Measurements from ENCODE around the gene IRF2BP2.

IRF2BP2 gene

GRCh38 chr1:234612352-234613127, 2.6 kb upstream of the IRF2BP2 start:
- DNase-seq: peak; percentile 74

- no peak for DNase-seq
Measured at GRCh38 chr1:234611847-234612351, 1.9 kb upstream of the IRF2BP2 start.

GRCh38 chr1:234611225-234611846, 1.4 kb upstream of the IRF2BP2 start:
- no peak for DNase-seq

DNA sequence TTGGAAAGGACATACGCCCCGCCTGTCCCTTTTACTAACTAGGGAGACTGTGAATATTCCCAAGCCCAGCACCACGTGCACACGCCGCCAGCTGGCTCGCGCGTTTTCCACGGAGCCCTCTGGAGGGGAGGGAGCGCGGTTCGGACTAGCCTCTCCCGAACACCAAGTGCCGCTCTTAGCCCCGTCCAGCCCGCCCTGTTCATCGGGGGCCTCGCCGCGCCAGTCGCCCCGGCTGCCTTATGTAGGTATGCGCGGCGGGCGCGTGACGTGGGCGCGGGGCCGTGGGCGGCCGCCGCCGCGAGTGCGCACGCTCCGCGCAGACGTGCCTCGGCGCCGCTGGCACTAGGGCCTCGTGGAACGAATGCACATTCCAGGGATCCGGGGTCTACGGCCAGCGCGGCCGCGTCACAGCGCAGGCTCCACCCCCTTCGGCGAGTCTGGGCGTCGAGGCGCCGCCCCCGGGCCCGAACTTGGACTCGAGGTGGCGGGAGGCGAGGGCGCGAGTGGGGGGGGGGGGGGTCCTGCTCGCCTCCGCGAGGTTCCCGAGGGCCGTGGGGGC, 767 bp upstream of the IRF2BP2 start:
- peak; percentile 82 for DNase-seq

DNA sequence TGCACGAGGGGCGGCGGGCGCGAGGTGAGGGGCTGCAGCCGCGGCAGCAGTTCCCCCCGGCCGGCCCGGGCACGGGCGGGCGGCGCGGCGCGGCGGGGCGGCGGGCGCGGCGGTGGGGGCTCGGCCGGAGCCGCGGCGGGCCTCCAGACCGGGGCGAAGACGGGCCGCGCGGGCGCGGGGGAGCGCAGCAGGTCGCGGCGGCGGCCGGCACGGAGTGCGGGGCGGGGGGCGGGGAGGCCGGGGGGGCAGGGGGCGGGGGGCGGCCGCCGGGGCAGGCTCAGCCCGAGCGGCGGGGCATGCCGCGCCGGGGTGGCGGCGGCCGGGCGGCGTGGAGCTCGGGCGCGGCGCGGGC, 311 bp downstream of the IRF2BP2 start:
- DNase-seq: no peak

GRCh38 chr1:234608911-234609690, 877 bp downstream of the IRF2BP2 start:
- peak; percentile 21 for DNase-seq

DNA sequence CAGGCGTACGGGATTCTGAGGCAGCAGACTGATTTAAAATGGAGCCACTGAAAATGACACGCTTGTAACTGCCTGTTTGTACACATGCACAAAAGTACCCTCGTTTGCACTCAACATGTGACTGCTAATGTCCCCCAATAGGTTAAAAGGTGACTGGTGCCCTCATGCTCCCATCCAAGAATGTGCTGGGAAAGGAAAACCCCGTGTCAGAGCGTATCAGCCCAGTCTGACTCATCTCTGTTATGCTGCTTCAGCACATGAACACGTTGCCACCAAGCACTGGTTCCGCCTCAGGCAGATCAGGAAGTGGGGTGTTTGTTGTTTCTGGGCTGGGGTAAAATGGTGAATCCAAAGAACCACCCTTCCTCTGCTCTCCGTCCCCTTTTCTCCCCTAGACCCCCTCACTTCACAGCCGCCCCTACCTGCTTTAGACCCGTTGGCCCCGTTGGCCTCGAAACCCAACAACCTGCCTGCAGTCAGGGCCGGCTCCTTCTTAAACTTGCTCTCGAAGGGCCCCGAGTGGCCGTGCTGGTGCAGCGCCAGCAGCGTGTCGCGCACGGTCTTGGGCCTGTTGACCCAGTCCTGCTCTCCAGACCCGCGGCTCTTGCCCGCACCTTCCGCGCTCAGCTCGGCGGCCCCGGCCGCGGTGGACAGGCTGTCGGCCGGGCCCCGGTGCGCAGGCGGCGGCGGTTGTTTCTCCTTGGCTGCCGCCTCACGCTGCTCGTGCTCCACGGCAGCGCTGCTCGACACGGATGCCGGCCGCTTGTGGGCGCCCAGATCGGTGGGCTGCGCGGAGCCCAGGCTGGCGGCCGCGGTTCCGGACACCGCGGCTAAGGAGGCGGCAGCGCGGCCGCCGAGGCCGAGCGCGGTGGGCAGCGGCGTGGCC, 1.7 kb downstream of the IRF2BP2 start:
- DNase-seq: peak; percentile 64

DNA sequence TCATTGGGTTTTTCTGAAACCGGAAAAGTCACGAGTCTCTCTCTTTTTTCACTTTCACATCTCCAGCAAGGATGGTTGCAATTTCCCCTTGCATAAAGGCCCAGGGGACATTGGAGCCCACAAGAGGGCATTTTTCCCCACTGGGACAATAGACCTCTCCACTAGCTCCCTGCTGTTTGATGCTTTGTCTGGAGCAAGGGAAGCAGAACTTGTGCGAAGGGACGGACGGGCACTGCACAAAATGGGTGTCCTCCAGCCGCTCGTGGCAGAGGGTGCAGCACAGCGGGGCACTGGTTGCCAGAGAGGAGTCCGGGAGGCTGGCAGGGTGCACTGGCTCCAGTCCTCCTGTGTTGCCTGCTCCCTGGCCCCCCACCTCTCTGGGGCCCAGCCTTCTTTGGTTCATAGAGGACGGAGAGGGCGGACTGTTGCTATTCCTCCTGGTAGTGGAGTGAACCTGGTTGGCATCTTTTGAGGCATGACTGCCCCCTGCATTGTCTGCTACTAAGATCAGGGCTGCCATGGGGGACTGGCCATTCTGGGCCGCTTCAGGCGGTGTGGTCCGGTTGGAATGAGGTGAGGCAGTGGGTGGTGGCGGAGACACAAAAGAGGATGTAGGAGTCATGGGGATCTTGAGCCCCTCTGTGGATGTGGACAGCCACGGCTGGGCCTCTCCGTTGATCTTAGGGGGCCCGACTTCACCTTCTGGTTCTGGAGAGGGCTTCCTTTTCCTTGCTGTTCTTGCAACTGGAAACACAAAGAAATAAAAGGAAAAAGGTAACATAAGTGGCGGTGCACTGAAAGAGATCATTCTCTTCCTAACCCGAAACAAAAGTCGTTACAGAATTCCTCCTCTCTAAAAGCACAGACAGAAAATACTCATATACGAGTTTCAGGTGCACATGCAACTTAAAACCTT, 2.6 kb downstream of the IRF2BP2 start:
- no peak for DNase-seq

- no peak for DNase-seq
Measured at GRCh38 chr1:234606784-234607108, 3.2 kb downstream of the IRF2BP2 start.

- no peak for DNase-seq
Measured at GRCh38 chr1:234605983-234606783, 3.8 kb downstream of the IRF2BP2 start.

DNA sequence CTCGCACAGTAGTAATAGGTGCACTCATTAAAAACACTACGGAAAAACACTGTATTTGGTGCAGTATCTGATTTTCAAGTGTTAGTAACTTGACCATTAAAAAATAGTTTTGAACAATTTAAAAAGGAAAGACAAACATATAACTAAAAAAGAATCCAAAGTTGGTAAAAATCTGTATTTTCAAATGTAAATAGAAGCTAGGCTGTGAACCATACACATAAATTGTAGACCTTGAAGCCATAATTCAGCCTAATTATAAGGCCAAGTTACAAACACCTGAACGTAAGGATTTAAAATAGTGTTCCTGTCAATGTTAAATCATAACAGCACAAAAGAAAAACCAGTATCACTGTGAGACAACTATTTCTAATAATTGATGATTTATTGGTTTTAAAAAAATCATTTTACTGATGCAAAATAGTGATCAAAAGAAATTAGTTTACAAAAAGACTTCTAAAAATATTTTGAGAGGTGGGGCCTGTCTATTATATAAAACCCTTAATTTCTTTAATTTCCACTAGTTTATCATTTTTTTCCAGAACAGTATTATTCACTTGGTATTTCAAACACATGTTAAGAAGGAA, 4.5 kb downstream of the IRF2BP2 start:
- no peak for DNase-seq

GRCh38 chr1:234604495-234605398, 5.2 kb downstream of the IRF2BP2 start:
- no peak for DNase-seq

GRCh38 chr1:234603221-234604204, 6.5 kb downstream of the IRF2BP2 start:
- DNase-seq: no peak

- DNase-seq: peak; percentile 45
Measured at GRCh38 chr1:234602334-234603220, 7.4 kb downstream of the IRF2BP2 start.

GRCh38 chr1:234601301-234602017, 8.5 kb downstream of the IRF2BP2 start:
- DNase-seq: no peak
